HG03280 (cell line): Measurements from ENCODE around the gene CDC40.
A peak's percentile ranks its signal among the peaks of the same experiment; 100 is the strongest.
"Not testable (repeated sequence)": the region's sequence is repeated elsewhere in the genome, so short reads cannot be mapped to it uniquely, and the experiment has no call there.

Experiments used
- ATAC-seq: cut with Tn5 transposase; IDR thresholded peaks from one replicate; pipeline ENCODE4 v1.9.1; 2021; ENCODE audit warnings: mild to moderate bottlenecking, moderate library complexity; ENCODE audit not compliant: unreplicated experiment

Gene CDC40

DNA sequence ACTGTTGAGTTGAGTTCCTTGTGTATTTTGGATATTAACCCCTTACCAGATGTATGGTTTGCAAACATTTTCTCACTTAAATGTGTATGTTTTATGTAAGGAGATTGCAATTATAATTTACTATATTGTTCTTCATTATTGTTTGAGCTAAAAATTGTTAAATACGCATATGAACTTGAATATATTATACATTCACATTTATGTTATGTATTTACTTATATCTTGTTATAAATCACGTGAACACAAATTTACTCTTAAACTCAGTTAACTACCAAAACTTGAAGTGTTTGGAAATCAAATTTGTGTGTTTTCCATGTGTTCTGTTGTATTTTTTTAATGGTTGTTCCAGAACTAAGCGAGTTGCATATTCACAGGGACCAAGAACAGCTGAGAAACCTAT lies 18.3 kb downstream of the CDC40 start:
- no peak for ATAC-seq

DNA sequence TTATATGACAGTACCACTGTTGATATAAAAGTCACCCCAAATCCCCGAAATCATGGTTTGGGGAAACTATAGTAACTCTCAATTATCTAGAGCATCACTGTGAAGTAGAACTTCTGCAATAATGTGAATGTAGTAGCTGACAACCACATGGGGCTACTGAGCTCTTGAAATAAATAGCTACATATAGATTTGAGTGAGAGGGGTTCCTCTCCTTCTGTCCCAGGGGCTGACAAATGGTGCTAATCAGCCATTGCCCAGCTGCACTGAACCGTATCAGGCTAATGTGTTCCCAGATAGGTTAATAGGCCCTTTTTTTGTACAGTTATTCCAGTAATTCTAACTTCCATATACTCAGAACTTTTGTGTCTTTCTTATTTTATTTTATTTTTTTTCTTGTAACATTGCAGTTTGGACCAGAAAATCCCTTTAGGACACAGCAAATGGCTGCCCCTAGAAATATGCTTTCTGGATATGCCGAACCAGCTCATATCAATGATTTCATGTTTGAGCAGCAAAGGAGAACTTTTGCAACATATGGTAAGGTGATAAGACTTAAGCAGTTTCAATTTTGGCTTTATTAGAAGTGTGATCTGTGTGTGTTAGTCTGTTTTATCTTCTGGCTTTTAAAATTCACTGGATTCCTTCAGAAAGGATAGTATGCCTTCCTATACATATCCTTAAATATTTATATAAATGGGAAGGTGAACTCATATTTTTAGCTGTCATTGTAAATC lies 21.1 kb downstream of the CDC40 start:
- ATAC-seq = no peak

DNA sequence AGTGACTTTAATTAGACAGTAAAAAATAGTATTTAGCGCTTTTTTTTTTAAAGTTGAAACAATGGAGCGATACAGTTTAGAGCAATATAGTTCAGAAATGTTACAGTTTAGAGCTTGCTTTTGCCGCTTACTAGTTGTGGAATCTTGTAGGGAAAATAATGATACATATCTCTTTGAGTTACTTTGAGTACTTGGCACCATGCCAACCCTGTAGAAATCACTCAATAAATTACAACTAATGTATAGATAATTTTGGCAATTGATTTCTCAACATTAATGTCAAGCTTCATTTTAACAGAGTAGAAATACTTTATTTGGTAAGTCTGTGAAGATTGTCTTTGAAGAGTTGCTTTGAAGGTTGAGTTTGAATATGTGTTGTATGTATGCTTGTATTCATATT lies 27.4 kb downstream of the CDC40 start:
- ATAC-seq = no peak

DNA sequence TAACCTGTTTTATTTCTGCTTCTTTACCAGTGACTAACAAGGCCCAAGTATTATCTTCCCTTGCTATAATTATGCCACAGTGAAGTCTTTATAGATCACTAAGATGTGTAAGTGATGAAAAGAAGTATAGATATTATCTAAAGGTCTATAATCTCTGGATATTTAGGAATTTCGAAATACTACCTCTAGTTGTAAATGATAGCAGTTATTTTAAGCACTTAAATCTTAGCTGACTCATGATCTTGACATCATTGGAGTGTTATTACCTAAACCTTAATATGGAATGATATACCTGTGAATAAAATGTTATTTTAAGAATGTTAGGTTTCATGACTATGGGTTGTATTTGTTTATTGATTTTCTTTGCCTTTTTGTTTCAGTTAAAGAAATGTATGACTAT lies 31.5 kb downstream of the CDC40 start:
- ATAC-seq = no peak

DNA sequence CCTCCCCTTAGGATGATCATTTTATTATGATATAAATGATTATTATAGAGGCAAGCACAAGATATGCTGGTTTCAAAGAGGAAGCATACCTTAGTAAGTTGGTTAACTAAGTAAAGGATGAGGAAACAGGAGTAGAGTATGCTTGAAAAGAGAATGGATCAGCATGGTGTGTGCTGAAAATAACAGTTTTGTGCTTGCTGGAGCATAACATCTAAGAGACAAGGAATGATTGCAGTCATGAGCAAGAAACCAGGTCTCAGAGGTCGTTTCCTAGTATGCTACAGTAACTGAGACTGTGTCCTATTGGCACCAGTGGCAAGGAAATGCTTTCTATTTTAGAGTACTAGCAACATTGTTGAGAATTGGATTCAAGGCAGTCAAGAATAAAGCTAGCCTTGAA lies 34.1 kb downstream of the CDC40 start:
- ATAC-seq = no peak

DNA sequence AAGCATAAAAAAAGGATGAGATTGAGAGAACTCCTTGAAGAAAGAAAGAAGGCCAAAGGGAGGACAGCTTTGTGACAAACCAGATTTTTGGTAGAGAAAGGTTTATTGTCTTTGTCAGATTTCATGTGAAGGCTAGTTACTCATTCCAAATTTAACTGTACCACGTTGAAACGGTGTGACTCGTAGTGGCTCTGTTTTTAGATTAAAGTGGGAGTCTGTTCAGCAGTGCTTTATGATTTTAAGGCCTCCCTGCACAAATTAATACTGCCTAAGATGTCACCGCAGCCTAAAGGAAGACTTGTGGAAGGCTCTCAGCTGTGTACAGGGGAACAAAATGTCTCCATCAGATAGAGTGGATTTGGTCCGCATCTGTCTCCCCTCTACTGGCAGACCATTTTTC lies 35.9 kb downstream of the CDC40 start:
- no peak for ATAC-seq

DNA sequence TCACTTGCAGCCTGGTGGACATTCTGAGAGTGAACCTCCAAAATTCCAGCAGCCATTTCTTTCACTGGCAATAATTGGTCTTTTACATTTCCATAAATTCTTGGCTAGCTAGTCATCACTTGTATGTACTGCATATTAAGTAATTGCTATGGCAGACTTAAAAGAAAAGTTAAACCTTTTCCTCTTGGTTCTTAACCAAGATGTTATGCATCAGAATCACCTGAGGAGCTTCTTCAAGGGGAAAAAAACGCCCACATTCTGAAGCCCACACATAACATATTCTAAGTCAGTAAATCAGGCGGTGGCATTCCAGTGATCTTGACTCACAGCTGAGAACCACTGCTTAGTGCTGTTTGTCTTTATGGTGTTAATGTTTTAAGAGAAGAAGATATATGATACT lies 37.0 kb downstream of the CDC40 start:
- ATAC-seq = no peak

DNA sequence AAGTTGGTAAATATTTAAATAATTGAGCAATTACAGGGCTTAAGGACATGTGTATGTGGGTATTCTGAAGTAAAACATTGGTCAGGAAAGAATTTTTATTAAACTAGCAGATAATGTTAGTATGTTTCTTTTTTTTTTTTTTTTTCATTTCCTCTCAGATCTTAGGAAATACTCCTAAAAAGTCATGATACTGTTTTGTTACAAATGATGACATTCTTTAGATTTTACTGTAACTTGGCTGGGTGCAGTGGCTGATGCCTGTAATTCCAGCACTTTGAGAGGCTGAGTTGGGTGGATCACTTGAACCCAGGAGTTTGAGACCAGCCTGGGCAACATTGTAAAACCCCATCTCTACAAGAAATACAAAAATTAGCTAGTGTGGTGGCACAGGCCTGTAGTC lies 41.5 kb downstream of the CDC40 start:
- no peak for ATAC-seq

DNA sequence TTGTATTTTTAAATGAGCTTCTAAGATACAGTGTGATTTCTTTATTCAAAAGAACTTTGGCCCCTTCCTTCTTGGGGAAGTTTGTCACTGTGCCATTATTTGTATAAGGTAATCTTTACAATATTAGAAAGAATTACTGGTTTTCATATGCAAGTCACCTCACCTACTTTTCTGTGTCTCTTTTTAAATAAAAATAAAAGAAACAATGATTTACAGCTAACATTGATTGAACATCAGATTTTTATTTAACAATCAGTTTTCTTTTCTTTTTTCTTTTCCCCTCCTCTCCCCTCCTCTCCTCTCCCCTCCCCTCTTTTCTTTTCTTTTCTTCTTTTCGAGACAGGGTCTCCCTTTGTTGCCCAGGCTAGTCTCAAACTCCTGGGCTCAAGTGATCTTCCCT lies 46.0 kb downstream of the CDC40 start:
- no peak for ATAC-seq

DNA sequence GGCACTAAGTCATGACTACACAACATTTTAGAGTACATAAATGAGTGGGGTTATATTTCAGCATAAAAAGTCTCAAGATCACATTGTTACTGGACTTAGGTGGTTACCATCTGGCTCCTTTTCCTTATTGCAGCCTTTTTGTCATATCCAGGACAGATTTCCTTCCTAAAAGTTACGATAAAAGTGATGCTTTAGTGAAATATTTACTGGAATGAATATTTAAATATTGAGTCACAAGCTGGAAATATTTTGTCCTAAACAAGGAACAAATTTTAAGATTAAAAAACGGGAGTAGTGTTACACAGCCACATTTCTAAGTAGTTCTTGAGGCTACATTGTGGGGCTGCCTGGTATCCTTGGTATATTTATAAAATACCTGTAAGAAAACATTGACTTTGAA lies 52.2 kb downstream of the CDC40 start:
- ATAC-seq = no peak

DNA sequence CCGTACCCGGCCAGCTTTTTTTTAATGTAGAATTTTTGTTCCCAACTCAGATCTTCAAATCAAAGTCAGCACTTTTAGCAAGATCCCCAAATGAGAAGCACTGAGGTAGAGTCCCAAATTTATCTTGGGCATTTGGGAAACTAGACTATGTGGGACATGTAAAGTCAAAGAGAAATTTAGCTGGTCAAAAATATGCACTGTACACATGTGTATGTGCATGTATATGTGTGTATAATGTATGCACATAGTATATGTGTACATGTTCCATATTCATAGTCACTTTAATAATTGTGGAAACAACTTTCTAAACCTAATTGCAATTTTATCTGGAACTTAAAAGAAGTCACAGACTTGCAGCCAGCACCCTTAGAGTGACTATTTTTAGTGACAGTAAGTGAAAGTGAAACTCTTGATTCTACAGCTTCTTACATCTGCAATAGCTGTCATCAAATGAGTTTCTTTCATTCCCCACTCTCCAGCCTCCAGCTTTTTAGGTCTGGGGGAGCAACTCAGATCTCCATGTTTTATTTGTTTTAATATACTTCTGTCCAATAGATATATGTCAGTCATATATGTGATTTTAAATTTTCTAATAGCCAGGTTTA lies 53.6 kb downstream of the CDC40 start:
- ATAC-seq = peak; percentile 87

DNA sequence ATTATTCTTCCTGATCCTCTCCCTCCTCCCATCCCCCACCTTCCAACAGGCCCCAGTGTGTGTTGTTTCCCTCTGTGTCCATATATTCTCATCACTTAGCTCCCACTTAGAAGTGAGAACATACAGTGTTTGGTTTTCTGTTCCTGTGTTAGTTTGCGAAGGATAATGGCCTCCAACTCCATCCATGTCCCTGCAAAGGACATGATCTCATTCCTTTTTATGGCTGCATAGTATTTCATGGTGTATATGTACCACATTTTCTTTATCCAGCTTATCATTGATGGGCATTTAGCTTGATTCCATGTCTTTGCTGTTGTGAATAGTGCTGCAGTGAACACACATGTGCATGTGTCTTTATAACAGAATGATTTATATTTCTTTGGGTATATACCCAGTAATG lies 55.8 kb downstream of the CDC40 start:
- not testable (repeated sequence) for ATAC-seq

DNA sequence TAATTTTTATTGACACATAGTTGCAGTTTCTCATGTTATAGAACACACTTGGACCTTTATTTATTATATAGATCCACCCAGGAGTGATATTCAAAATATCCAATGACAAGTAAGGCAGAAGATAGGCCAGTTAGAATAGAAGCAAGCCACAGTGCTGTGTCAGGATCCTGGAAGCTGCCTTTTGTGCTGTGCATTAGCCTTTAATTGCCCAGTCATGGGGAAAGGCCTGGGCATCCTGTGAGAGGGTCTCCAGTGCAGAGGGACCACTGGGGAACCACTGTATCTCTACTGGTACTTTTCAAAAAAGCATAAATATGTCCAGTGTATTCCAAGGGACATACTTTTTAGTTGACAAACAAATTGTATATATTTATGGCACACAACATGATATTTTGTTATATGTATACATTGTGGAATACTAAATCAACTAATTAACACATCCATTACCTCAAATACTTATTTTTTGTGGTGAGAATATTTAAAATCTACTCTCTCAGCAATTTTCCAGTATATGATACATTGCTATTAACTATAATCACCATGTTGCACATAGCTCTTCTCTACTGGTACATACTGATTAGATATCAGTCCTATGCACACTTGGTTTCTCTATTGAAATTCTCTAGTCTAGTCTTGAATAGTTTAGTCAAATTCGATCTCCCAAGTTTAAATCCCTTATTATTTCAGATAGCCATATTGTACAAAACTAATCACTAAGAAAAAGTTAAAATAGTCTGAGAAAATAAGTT lies 59.5 kb downstream of the CDC40 start:
- ATAC-seq = no peak

DNA sequence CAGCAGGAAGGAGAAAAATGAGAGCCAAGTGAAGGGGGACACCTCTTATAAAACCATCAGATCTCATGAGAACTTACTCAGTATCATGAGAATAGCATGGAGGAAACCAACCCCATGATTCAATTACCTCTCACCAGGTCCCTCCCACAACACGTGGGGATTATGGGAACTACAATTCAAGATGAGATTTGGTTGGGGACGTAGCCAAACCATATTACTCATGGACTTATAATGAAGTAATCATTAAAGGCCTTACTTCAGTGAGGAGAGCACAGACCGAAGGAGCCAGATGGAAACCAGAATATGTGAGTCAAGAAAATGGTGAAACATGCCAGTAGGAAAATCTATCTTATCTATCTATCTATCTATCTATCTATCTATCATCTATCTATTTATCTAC lies 64.4 kb downstream of the CDC40 start:
- not testable (repeated sequence) for ATAC-seq

DNA sequence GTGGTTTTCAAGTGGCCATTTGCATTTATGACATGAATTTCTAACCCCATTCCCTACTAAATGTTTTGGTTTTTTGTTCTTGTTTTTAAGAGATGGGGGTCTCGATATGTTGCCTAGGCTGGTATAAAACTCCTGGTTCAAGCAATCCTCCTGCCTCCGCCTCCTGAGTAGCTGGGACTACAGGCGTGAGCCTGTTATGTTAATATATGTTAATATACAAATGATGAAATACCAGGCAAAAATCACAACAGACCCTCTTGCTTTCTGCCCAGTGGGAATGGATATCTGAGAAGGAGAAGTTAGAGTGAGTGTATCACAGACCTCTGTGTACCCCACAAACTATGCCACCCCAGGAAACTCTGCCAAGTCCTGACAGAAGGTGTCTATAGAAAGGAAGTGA lies 66.2 kb downstream of the CDC40 start:
- ATAC-seq = no peak

DNA sequence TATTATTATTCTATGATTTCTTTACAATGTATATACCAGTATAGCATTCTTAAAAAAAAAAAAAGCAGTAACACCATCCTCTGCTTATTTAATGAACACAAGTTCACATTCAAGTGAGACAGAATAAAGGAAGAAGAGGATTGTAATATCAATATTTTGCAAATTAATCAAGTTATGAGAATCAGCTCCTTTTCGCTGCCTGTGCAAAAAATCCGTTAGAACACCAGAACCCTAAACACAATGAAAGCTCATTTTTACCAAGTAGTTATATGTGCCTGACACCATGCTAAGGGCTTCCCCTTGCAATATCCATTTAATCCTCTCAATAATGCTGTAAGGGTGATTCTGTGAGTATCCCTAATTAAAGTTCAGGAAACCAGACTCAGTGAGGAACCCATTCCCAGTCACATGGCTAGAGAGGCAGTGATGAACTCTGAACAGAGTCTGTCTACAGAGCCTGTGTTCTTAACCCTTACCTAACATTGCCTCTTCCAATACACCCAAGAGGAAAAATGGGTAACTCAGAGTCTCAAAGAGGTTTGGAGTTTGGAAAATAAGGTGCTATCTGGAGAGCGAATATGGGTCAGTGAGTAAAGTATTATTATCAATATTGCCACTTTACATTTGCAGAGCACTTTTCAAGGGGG lies 66.8 kb downstream of the CDC40 start:
- no peak for ATAC-seq

DNA sequence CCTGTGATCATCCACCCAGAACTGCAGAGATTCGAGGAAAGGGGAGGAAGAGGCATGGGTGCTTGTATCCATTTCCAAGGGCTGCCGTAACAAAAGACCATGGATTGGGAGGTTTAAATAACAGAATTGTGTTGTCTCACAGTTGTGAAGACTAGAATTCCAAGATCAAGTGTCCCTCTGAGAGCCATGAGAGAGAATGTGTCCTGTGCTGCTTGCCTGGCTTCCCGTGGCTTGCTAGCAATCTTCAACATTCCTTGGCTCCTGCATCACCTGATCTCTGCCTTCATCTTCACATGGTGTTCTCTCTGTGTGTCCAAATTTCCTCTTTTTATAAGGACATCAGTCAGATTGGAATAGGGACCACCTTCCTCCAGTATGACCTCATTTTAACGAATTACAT lies 69.8 kb downstream of the CDC40 start:
- no peak for ATAC-seq

DNA sequence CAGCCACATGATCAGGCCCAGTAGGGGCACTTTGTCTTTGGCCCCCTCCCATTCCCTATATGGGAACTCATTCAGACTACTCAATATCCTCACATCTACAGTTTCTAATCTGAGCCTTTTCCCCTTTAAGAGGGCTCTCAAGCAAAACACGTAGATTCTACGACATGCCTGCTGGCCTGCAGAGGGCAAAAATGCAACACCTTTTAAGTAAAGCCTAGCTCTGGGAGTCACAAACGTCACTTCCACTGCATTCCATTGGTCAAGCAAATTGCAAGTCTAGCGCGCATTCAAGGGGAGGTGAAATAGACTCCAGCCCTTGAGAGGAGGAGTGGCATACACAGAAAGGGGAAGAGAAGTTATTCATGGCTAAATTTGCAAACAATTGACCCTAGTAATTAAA lies 70.6 kb downstream of the CDC40 start:
- no peak for ATAC-seq

DNA sequence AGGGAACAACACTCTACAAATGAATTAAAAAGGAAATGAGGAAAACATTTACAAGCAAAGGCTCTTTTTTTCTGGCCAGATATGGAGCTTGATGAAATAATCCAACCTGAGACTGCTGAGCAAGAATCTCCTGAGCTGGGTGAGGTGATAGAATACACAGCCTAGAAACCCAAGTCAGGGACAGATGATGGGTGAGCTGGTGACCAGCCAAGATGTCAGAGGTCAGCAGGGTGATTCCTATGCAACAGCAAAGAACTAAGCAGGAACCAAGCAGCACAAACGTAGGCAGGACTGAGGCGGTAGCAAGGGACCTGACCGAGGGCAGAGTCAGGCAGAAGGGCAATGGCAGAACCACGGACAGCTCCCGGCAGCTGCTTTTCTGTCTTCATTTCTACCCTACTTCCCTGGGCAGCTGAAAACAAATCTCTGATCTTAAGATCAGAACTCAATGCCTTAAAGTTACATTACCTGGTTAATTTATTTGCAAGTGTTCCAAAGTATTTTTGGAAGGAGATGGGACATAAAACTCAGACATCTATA lies 75.1 kb downstream of the CDC40 start:
- ATAC-seq = no peak

DNA sequence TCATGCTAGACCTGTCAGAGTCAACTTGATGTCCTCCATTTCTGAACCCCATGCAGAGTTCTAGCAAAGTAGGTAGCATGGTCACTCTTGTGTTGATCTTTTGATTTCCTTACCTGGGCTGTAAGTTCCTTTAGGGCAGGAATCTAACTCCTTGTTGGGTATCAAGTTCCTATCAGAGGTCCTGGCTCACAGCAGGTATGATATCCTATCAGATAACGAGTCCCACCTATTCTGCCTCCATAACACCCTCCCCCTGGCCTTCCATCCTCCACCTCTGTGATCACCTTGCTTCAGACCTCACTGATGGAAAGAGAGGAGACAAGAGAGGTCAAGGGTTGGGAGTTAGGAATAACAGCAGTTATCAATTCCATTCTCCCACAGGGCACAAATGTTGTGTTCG lies 76.1 kb downstream of the CDC40 start:
- ATAC-seq = no peak

DNA sequence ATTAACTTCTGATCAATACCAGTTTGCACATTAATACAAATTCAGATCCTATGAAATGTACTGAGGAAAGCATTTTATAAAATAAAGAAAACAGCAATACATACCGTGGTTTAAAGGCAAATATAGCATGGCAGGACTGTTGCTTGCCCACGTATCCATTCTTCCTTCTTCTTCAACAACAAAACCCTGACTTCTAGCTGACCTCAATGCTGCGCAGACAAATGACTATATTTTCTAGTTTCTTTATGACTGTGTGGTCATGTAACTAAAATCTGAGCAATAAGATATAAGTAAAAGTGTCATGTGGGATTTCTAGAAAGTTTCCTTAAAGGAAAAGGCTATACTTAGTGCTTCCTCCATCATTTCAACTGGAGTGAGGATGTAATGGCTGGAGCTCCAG lies 85.0 kb downstream of the CDC40 start:
- no peak for ATAC-seq

DNA sequence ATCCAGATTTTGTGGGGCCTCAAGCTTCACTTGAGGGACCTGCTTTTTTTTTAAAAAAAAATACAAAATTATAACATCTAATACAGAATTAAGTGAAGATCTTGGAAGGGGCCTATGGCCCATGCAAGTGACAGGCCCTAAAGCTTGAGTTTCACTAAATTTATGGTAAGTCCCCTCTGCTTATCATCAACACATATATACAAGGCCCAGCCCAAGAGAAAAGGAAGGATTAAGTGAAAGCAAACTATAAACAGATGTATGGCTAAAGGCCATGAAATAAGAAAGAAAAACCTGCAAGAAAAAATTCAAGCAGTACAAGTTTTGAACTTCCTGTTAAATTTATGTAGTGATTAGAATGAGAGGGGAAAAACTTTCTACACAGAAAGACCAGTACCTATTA lies 86.8 kb downstream of the CDC40 start:
- no peak for ATAC-seq
